Kidney (tissue), 14 donors: Measurements from ENCODE around the gene TICAM2. TPM values are rescaled to one million over a fixed set of nuclear protein-coding genes. Genes with fewer than 3 reads are reported as not detected.

Experiments
- DNase-seq, 5 donors: peaks; one replicate each; pipeline ENCODE4 v3.0.0-alpha.2; 2013 to 2020
- FAIRE-seq: peaks from 2 replicates; lab custom pipeline; 2012; peaks lifted over from hg19 to GRCh38; lab: Jason Lieb, UNC
- H3K27ac ChIP-seq, 2 donors: one replicate each; pipeline ENCODE4 v1.7.0; 2013; ENCODE audit warnings: low read depth in 2 of 2, low read length in 2 of 2, inconsistent platforms in 1 of 2
- H3K27me3 ChIP-seq: one replicate; pipeline ENCODE4 v1.7.1; 2013; ENCODE audit warnings: low read length, inconsistent platforms; ENCODE audit not compliant: control insufficient read depth, insufficient read depth
- H3K36me3 ChIP-seq, 3 donors: one replicate each; pipeline versions ENCODE4 v1.7.0 to v1.7.1; 2013; ENCODE audit warnings: low read length in 3 of 3, control low read depth in 1 of 3, inconsistent platforms in 1 of 3; ENCODE audit not compliant: insufficient read depth in 3 of 3, control insufficient read depth in 2 of 3
- H3K4me1 ChIP-seq, 3 donors: one replicate each; pipeline versions ENCODE4 v1.7.0 to v1.7.1; 2013; ENCODE audit warnings: low read length in 3 of 3, inconsistent platforms in 1 of 3, low read depth in 1 of 3; ENCODE audit not compliant: control insufficient read depth in 2 of 3, insufficient read depth in 2 of 3
- H3K4me3 ChIP-seq, 3 donors: one replicate each; pipeline versions ENCODE4 v1.7.0 to v1.8.1; 2013; ENCODE audit warnings: low read length in 3 of 3, control low read depth in 1 of 3, inconsistent platforms in 1 of 3
- H3K9ac ChIP-seq, 3 donors: one replicate each; pipeline versions ENCODE4 v1.7.0 to v1.7.1; 2013; ENCODE audit warnings: low read length in 3 of 3, control low read depth in 1 of 3, inconsistent platforms in 1 of 3
- H3K9me3 ChIP-seq, 3 donors: one replicate each; pipeline versions ENCODE4 v1.7.0 to v1.7.1; 2013; ENCODE audit warnings: low read length in 3 of 3, control low read depth in 1 of 3, inconsistent platforms in 1 of 3; ENCODE audit not compliant: control insufficient read depth in 2 of 3, insufficient read depth in 1 of 3
- CTCF ChIP-seq: IDR thresholded peaks from 3 replicates; pipeline ENCODE4 v1.5.1; 2012; ENCODE audit warnings: mild to moderate bottlenecking, moderate library complexity, borderline replicate concordance; ENCODE audit not compliant: insufficient read depth; ENCODE audit errors: extremely low read depth
- intact Hi-C: fragments of 100-400 bp; cut with DNase I; formaldehyde crosslinking; loops from one replicate; pipeline ENCODE4 v1.11.1; 2022
- polyA plus RNA-seq: library from polyadenylated mRNA; stranded (reverse); fragments of 350-450 nt; fragmentation: Illumina TruSeq; extraction: RNeasy Lipid Tissue Mini Kit (QIAGEN cat#74804); gene quantifications from one replicate; pipeline ENCODE4 v1.2.3, GENCODE V29; 2014; ENCODE audit warnings: low read depth, low replicate concordance; ENCODE audit not compliant: insufficient read depth
- total RNA-seq: library from RNA; stranded (reverse); fragmentation: NEBNext Ultra II Directional; extraction: Animal tissue kit (Norgen Biotek cat#: 25700); gene quantifications from one replicate; pipeline ENCODE4 v1.2.1, GENCODE V29; 2021
- donor health status: control.
- donor health status: control.
- donor health status: control.
- donor health status: control.
- donor health status: control.
- donor health status: DM: yes; HTN: yes; CAD: no.
- donor health status: Normal renal cell carcinoma (clear cell type).

Gene TICAM2
- total and polyA plus RNA-seq, 2 donors from 2014 or later: 2.0 to 7.6 TPM

GRCh38 chr5:115542651-115543364 lies 59.5 kb downstream of the TICAM2 start:
- Histone ChIP-seq H3K4me1 (peaks cover 0 to 21% (median 13%) of the 10 kb centered on the region in 3 donors), H3K4me3 (peak overlapping the region; percentile 64 to 77 (median 75)), H3K36me3 (peaks cover 0 to 6% (median 0%) of the 10 kb centered on the region in 3 donors), H3K27ac (peak overlapping the region in 1 of 2 donors; percentile 94), H3K9me3 (peaks cover 0 to 7% (median 2%) of the 10 kb centered on the region in 3 donors), H3K27me3 (no peaks in the 10 kb centered on the region), H3K9ac (peak overlapping the region in 2 of 3 donors; percentile 86 to 88)
- no peak for FAIRE-seq
- intact Hi-C loops: no loop called here
- no peak for TF ChIP-seq CTCF
- DNase-seq: peak in 2 of 5 donors; percentile 21 to 42

- no peaks in the 10 kb centered on the region for H3K27me3 ChIP-seq
- no peak overlapping the region for H3K27ac ChIP-seq
- TF ChIP-seq CTCF: no peak
- peak overlapping the region; percentile 22 to 86 (median 47) for H3K9ac ChIP-seq
- intact Hi-C loops: no loop called here
- H3K9me3 ChIP-seq: peaks cover 0 to 7% (median 2%) of the 10 kb centered on the region in 3 donors
- peaks cover 0 to 25% (median 13%) of the 10 kb centered on the region in 3 donors for H3K4me1 ChIP-seq
- peak overlapping the region; percentile 64 to 77 (median 75) for H3K4me3 ChIP-seq
- DNase-seq (peak in 2 of 5 donors; percentile 43 to 58), FAIRE-seq (no peak)
- H3K36me3 ChIP-seq: peaks cover 0 to 6% (median 0%) of the 10 kb centered on the region in 3 donors
Observed at GRCh38 chr5:115542086-115542485, 60.2 kb downstream of the TICAM2 start.

GRCh38 chr5:115541611-115542010 lies 60.7 kb downstream of the TICAM2 start:
- intact Hi-C loops: no loop called here
- Histone ChIP-seq H3K4me3 (peak overlapping the region; percentile 64 to 77 (median 75)), H3K9me3 (peaks cover 0 to 7% (median 2%) of the 10 kb centered on the region in 3 donors), H3K27ac (no peak overlapping the region), H3K4me1 (peaks cover 0 to 26% (median 13%) of the 10 kb centered on the region in 3 donors), H3K27me3 (no peaks in the 10 kb centered on the region), H3K9ac (peak overlapping the region in 2 of 3 donors; percentile 47 to 86), H3K36me3 (peaks cover 0 to 6% (median 0%) of the 10 kb centered on the region in 3 donors)
- FAIRE-seq: peak; percentile 33
- peak in 2 of 5 donors; percentile 26 to 27 for DNase-seq
- no peak for TF ChIP-seq CTCF
